ENCODE data around the gene SEC14L6. TPM values are rescaled to one million over a fixed set of nuclear protein-coding genes. Genes with fewer than 3 reads are reported as not detected.
A peak's percentile ranks its signal among the peaks of the same experiment; 100 is the strongest.
"Not testable (repeated sequence)": the region's sequence is repeated elsewhere in the genome, so short reads cannot be mapped to it uniquely, and the experiment has no call there.

Gene SEC14L6
- total RNA-seq (not detected), total RNA-seq (0 to 0.40 (median 0) reads per million in 172 experiments)
- 0.03 TPM for polyA plus RNA-seq (2013, experiment 1 of 2)
- polyA plus RNA-seq (2013, experiment 2 of 2): 0.08 TPM

GRCh38 chr22:30546616-30547015 is at the start of gene SEC14L6:
SEC14L6 (minus strand) TSS chr22:30546741; CDS start chr22:30546682, 59 bp downstream.
- DNase-seq (no peak), ATAC-seq (ENCODE audit: poor library complexity) (no peak)
- Mint-ChIP-seq H3K4me1 (ENCODE audit: low read depth) (no peaks in the 10 kb centered on the region), H3K27me3 (peaks cover 47% of the 10 kb centered on the region), H3K4me3 (no peak within 1 kb of the TSS), H3K27ac (no peak within 1 kb of the TSS), H3K9me3 (no peaks in the 10 kb centered on the region), H3K36me3 (ENCODE audit: low read depth) (no peaks in the 10 kb centered on the region)
- TF ChIP-seq CTCF (IDR thresholded peaks at IDR 0.05): no peak
- H3K9me3 ChIP-seq (ENCODE audit: control insufficient read depth in 1 of 2, insufficient read depth in 1 of 2, low read length in 2 of 2): no peaks in the 10 kb centered on the region
- intact Hi-C loops (cut with DNase I, micrococcal nuclease): no loop called here
- no peak within 1 kb of the TSS for H3K4me3 ChIP-seq (ENCODE audit: low read length)
- CTCF ChIA-PET: no interaction called here
- POLR2A ChIA-PET: no interaction called here
- H3K4me1 ChIP-seq (ENCODE audit: insufficient read depth, low read length): peaks cover 7% of the 10 kb centered on the region
- H3K36me3 ChIP-seq (ENCODE audit: insufficient read depth, low read length): no peaks in the 10 kb centered on the region
- peaks cover 18 to 25% of the 10 kb centered on the region in 2 experiments for H3K27me3 ChIP-seq (ENCODE audit: control insufficient read depth in 1 of 2, insufficient read depth in 2 of 2, low read length in 2 of 2)
- no peak within 1 kb of the TSS for H3K27ac ChIP-seq (ENCODE audit: low read depth in 1 of 2, low read length in 2 of 2)

- TF ChIP-seq CTCF (IDR thresholded peaks at IDR 0.05): no peak
- Histone ChIP-seq H3K27me3 (ENCODE audit: control insufficient read depth in 1 of 2, insufficient read depth in 2 of 2, low read length in 2 of 2) (no peaks in the 10 kb centered on the region), H3K27ac (ENCODE audit: low read depth in 1 of 2, low read length in 2 of 2) (no peak overlapping the region), H3K36me3 (ENCODE audit: insufficient read depth, low read length) (no peaks in the 10 kb centered on the region), H3K4me3 (ENCODE audit: low read length) (no peak overlapping the region), H3K4me1 (ENCODE audit: insufficient read depth, low read length) (peaks cover 8% of the 10 kb centered on the region), H3K9me3 (ENCODE audit: control insufficient read depth in 1 of 2, insufficient read depth in 1 of 2, low read length in 2 of 2) (no peaks in the 10 kb centered on the region)
- Mint-ChIP-seq H3K4me1 (ENCODE audit: low read depth) (no peaks in the 10 kb centered on the region), H3K36me3 (ENCODE audit: low read depth) (no peaks in the 10 kb centered on the region), H3K4me3 (no peak overlapping the region), H3K27ac (no peak overlapping the region), H3K27me3 (no peaks in the 10 kb centered on the region), H3K9me3 (no peaks in the 10 kb centered on the region)
- ChIA-PET CTCF (interaction anchor here (1.2 kb wide), 1 partner anchor 10 kb away, joined by 3 read pairs; no protein-coding TSS in a partner anchor), POLR2A (no interaction called here)
- intact Hi-C loops (cut with DNase I, micrococcal nuclease): loop anchor here in 1 of 2 experiments (10.0 kb wide), 3 partner anchors 889 to 1349 kb away; partner anchors contain the start of genes DEPDC5, EIF4ENIF1, PRR14L and YWHAH
- DNase-seq: no peak
- no peak for ATAC-seq (ENCODE audit: poor library complexity)
These were observed 49.7 kb upstream of the SEC14L6 start for GRCh38 chr22:30596199-30596598.

- H3K9me3 Mint-ChIP-seq; H3K27ac Mint-ChIP-seq; H3K4me1 Mint-ChIP-seq (ENCODE audit: low read depth); H3K27me3 Mint-ChIP-seq; DNase-seq; H3K9me3 ChIP-seq (ENCODE audit: control insufficient read depth in 1 of 2, insufficient read depth in 1 of 2, low read length in 2 of 2); ATAC-seq (ENCODE audit: poor library complexity); H3K27me3 ChIP-seq (ENCODE audit: control insufficient read depth in 1 of 2, insufficient read depth in 2 of 2, low read length in 2 of 2); H3K4me3 Mint-ChIP-seq: not testable (repeated sequence)
- Histone ChIP-seq H3K27ac (ENCODE audit: low read depth in 1 of 2, low read length in 2 of 2) (peak overlapping the region in 1 of 2 donors; percentile 97), H3K4me3 (ENCODE audit: low read length) (peak overlapping the region; percentile 96), H3K36me3 (ENCODE audit: insufficient read depth, low read length) (peaks cover 23% of the 10 kb centered on the region), H3K4me1 (ENCODE audit: insufficient read depth, low read length) (peaks cover 16% of the 10 kb centered on the region)
- ChIA-PET CTCF (interaction anchor here (1.9 kb wide), 1 partner anchor 42 kb away, joined by 9 read pairs; no protein-coding TSS in a partner anchor), POLR2A (interaction anchor here (1.2 kb wide), 1 partner anchor 15 kb away, joined by 5 read pairs; no protein-coding TSS in a partner anchor)
- peaks cover 32% of the 10 kb centered on the region for H3K36me3 Mint-ChIP-seq (ENCODE audit: low read depth)
- intact Hi-C loops (cut with DNase I, micrococcal nuclease): loop anchor here in 1 of 2 experiments (1.0 to 10.0 kb wide), 7 partner anchors 43 to 1352 kb away; partner anchors contain the start of genes DEPDC5, DUSP18, EIF4ENIF1 and MORC2
These were observed 45.8 kb upstream of the SEC14L6 start for GRCh38 chr22:30592360-30592713.
